Measurements from ENCODE around the gene CBARP. TPM values are rescaled to one million over a fixed set of nuclear protein-coding genes. Genes with fewer than 3 reads are reported as not detected.
"Not testable (repeated sequence)": the region's sequence is repeated elsewhere in the genome, so short reads cannot be mapped to it uniquely, and the experiment has no call there.

CBARP gene
- total RNA-seq, 2 experiments from 2014 or later, result 0.49 to 0.86 TPM

- Mint-ChIP-seq H3K9me3 (no peaks in the 10 kb centered on the region), H3K4me3 (peak overlapping the region; percentile 97), H3K4me1 (ENCODE audit: low read depth) (peaks cover 20% of the 10 kb centered on the region), H3K27ac (peak overlapping the region; percentile 79), H3K27me3 (no peaks in the 10 kb centered on the region), H3K36me3 (ENCODE audit: low read depth) (peaks cover 13% of the 10 kb centered on the region)
- DNase-seq, result no peak
- CTCF ChIA-PET, result no interaction called here
- no peak for ATAC-seq
- no peak for TF ChIP-seq CTCF (IDR thresholded peaks at IDR 0.05)
- intact Hi-C loops (cut with micrococcal nuclease), result no loop called here
- POLR2A ChIA-PET, result interaction anchor here (1.0 kb wide), 1 partner anchor 1047 kb away, joined by 3 read pairs; no protein-coding TSS in a partner anchor
Measured at GRCh38 chr19:1206150-1206863, 31.5 kb downstream of the CBARP start.

GRCh38 chr19:1205114-1206099, 32.4 kb downstream of the CBARP start, which contains the start of gene STK11:
STK11 (plus strand) TSS chr19:1205778; CDS start chr19:1206914, 1,136 bp downstream.
- H3K27ac Mint-ChIP-seq, result peak within 1 kb of the TSS; percentile 79
- ATAC-seq (peak; percentile 97), DNase-seq (peak; percentile 99)
- H3K36me3 Mint-ChIP-seq (ENCODE audit: low read depth), result peaks cover 13% of the 10 kb centered on the region
- peak within 1 kb of the TSS; percentile 97 for H3K4me3 Mint-ChIP-seq
- no peak for TF ChIP-seq CTCF (IDR thresholded peaks at IDR 0.05)
- CTCF ChIA-PET, result no interaction called here
- H3K4me1 Mint-ChIP-seq (ENCODE audit: low read depth), result peaks cover 18% of the 10 kb centered on the region
- H3K27me3 Mint-ChIP-seq, result no peaks in the 10 kb centered on the region
- intact Hi-C loops (cut with micrococcal nuclease), result no loop called here
- H3K9me3 Mint-ChIP-seq, result no peaks in the 10 kb centered on the region
- POLR2A ChIA-PET, result interaction anchor here (0.8 kb wide), 1 partner anchor 82 kb away, joined by 3 read pairs; no protein-coding TSS in a partner anchor

GRCh38 chr19:1200614-1201013, 37.2 kb downstream of the CBARP start:
- peaks cover 13% of the 10 kb centered on the region for H3K4me1 Mint-ChIP-seq (ENCODE audit: low read depth)
- H3K27ac Mint-ChIP-seq; H3K27me3 Mint-ChIP-seq; H3K36me3 Mint-ChIP-seq (ENCODE audit: low read depth); intact Hi-C loops (cut with micrococcal nuclease); ATAC-seq; H3K9me3 Mint-ChIP-seq; DNase-seq; H3K4me3 Mint-ChIP-seq: not testable (repeated sequence)
- POLR2A ChIA-PET, result interaction anchor here (0.9 kb wide), 2 partner anchors 10 to 38 kb away, joined by 3 read pairs; no protein-coding TSS in a partner anchor
- CTCF ChIA-PET, result interaction anchor here (1.0 to 1.6 kb wide), 4 partner anchors 16 to 87 kb away, joined by 3 to 6 read pairs (median 4); no protein-coding TSS in a partner anchor

- H3K9me3 Mint-ChIP-seq, result no peaks in the 10 kb centered on the region
- H3K36me3 Mint-ChIP-seq (ENCODE audit: low read depth), result no peaks in the 10 kb centered on the region
- intact Hi-C loops (cut with micrococcal nuclease), result no loop called here
- H3K27ac Mint-ChIP-seq, result no peak overlapping the region
- no peaks in the 10 kb centered on the region for H3K27me3 Mint-ChIP-seq
- H3K4me1 Mint-ChIP-seq (ENCODE audit: low read depth), result peaks cover 11% of the 10 kb centered on the region
- ATAC-seq (no peak), DNase-seq (no peak)
- ChIA-PET CTCF (interaction anchor here (1.0 to 1.6 kb wide), 4 partner anchors 17 to 86 kb away, joined by 3 to 6 read pairs (median 4); no protein-coding TSS in a partner anchor), POLR2A (interaction anchor here (0.8 to 0.9 kb wide), 2 partner anchors 9 to 95 kb away, joined by 3 read pairs; no protein-coding TSS in a partner anchor)
- TF ChIP-seq CTCF (IDR thresholded peaks at IDR 0.05), result no peak
- no peak overlapping the region for H3K4me3 Mint-ChIP-seq
Measured at GRCh38 chr19:1199531-1199930, 38.3 kb downstream of the CBARP start.

- Mint-ChIP-seq H3K27me3 (no peaks in the 10 kb centered on the region), H3K27ac (peak overlapping the region; percentile 80), H3K4me1 (ENCODE audit: low read depth) (peaks cover 27% of the 10 kb centered on the region), H3K9me3 (no peaks in the 10 kb centered on the region), H3K4me3 (no peak overlapping the region), H3K36me3 (ENCODE audit: low read depth) (no peaks in the 10 kb centered on the region)
- ATAC-seq, result peak; percentile 85
- CTCF ChIA-PET, result no interaction called here
- TF ChIP-seq CTCF (IDR thresholded peaks at IDR 0.05), result no peak
- DNase-seq, result peak; percentile 76
- intact Hi-C loops (cut with micrococcal nuclease), result loop anchor here (10.0 kb wide), 1 partner anchor 55 kb away; no protein-coding TSS in a partner anchor
- POLR2A ChIA-PET, result interaction anchor here (1.0 kb wide), 1 partner anchor 85 kb away, joined by 4 read pairs; the partner anchor contains the start of gene GPX4
Measured at GRCh38 chr19:1189419-1189818, 48.4 kb downstream of the CBARP start.

Data from activated CD8-positive, alpha-beta T cell treated with anti-CD3 and anti-CD28 coated beads for 36 hours (primary cell).